Left lobe of liver (tissue), 2 donors: ENCODE data around the gene SIK1. TPM values are rescaled to one million over a fixed set of nuclear protein-coding genes. Genes with fewer than 3 reads are reported as not detected.
"Not testable (repeated sequence)": the region's sequence is repeated elsewhere in the genome, so short reads cannot be mapped to it uniquely, and the experiment has no call there.

Experiments used
- ATAC-seq: fragments of 200-7000 bp; cut with Tn5 transposase; one replicate; pipeline ENCODE4 v1.9.1; 2020; ENCODE audit warnings: mild to moderate bottlenecking, moderate library complexity
- DNase-seq: peaks from one replicate; pipeline ENCODE4 v3.0.0-alpha.2; 2020; ENCODE audit warnings: low spot score
- total RNA-seq: library from RNA; stranded (reverse); gene quantifications from one replicate; pipeline ENCODE4 v1.2.1, GENCODE V29; 2021
- donor health status: DM: no; HTN: no; CAD: no; lungs with moderate emphysema.
- donor health status: DM: no; HTN: yes; CAD: no.

Gene SIK1
- 6.3 TPM for total RNA-seq

- not testable (repeated sequence) for DNase-seq
- ATAC-seq = peak; percentile 6
Observed at GRCh38 chr21:43426404-43427241, at the start of gene SIK1. Gene SIK1, minus strand, starts transcription at chr21:43427131. Its CDS starts 953 bp downstream, at chr21:43426178.

GRCh38 chr21:43471597-43472242 is 44.8 kb upstream of the SIK1 start:
- not testable (repeated sequence) for ATAC-seq, DNase-seq

GRCh38 chr21:43469719-43470458 is 43.0 kb upstream of the SIK1 start:
- not testable (repeated sequence) for DNase-seq, ATAC-seq

- DNase-seq (no peak), ATAC-seq (no peak)
Observed at GRCh38 chr21:43467785-43468184, 40.9 kb upstream of the SIK1 start.

GRCh38 chr21:43465159-43465558 is 38.2 kb upstream of the SIK1 start:
- ATAC-seq = peak; percentile 50

GRCh38 chr21:43463498-43464261 is 36.7 kb upstream of the SIK1 start:
- DNase-seq (peak; percentile 49), ATAC-seq (peak; percentile 80)

More at GRCh38 chr21:43465159-43465558, 38.2 kb upstream of the SIK1 start:
- not testable (repeated sequence) for DNase-seq

- ATAC-seq = peak; percentile 21
- not testable (repeated sequence) for DNase-seq
Observed at GRCh38 chr21:43462932-43463331, 36.0 kb upstream of the SIK1 start.

- not testable (repeated sequence) for DNase-seq, ATAC-seq
Observed at GRCh38 chr21:43460475-43460874, 33.5 kb upstream of the SIK1 start.

GRCh38 chr21:43458995-43459394 is 32.1 kb upstream of the SIK1 start:
- ATAC-seq, DNase-seq: not testable (repeated sequence)

GRCh38 chr21:43456616-43457314 is 29.8 kb upstream of the SIK1 start:
- not testable (repeated sequence) for DNase-seq
- peak; percentile 47 for ATAC-seq

- DNase-seq, ATAC-seq: not testable (repeated sequence)
Observed at GRCh38 chr21:43455717-43456116, 28.8 kb upstream of the SIK1 start.

- ATAC-seq, DNase-seq: not testable (repeated sequence)
Observed at GRCh38 chr21:43454176-43454575, 27.2 kb upstream of the SIK1 start.

- not testable (repeated sequence) for ATAC-seq, DNase-seq
Observed at GRCh38 chr21:43451850-43452249, 24.9 kb upstream of the SIK1 start.

GRCh38 chr21:43450287-43450686 is 23.4 kb upstream of the SIK1 start:
- peak; percentile 80 for ATAC-seq
- DNase-seq = not testable (repeated sequence)

GRCh38 chr21:43447353-43447977 is 20.5 kb upstream of the SIK1 start:
- peak; percentile 62 for ATAC-seq
- DNase-seq = not testable (repeated sequence)

- not testable (repeated sequence) for DNase-seq, ATAC-seq
Observed at GRCh38 chr21:43446277-43446932, 19.5 kb upstream of the SIK1 start.

- DNase-seq, ATAC-seq: not testable (repeated sequence)
Observed at GRCh38 chr21:43444524-43444923, 17.6 kb upstream of the SIK1 start.

GRCh38 chr21:43442571-43442970 is 15.6 kb upstream of the SIK1 start:
- not testable (repeated sequence) for DNase-seq, ATAC-seq
